GM21737 (cell line): ENCODE data around the gene TTC13.

Experiments used
- ATAC-seq: cut with Tn5 transposase; IDR thresholded peaks from one replicate; pipeline ENCODE4 v1.9.1; 2021; ENCODE audit warnings: mild to moderate bottlenecking, moderate library complexity; ENCODE audit not compliant: unreplicated experiment

The TTC13 gene

DNA sequence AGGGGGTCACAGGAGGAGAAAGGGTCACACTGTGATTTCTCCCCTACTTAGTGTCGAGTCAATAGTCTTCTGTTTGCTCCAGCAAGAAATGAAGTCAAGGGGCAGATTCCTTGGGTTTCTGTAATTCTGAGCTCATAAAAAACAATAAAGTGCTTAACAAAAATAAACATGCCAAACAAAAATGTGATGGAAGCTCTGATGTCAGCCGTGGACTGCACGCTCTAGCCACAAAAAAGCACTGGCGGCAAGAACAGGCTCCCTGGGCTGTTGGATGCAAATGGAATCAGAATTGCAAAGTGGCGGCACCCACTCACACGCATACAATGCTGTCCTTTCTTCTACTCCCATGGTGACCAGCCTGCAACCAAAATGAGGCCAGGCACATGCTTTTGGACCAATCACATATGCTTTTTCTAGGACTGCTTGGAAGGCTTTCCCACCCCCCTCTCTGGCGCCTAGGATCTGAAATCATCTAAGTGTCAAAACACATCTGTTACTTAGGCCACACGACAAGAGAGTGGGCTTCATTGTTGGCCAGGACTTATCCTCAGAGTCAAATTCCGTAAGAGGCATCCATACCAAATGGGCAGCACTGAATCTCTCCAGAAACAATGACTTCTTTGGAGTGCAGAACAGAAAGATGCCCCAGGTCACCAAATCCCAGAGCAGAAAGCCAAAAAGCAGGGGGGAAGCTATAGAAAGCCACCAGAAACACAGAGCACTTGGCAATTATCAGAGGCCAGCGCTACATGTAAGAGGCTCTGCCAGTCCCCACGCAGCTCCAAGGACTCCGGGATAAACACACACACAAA, 119.5 kb downstream of the TTC13 start:
- ATAC-seq = no peak

DNA sequence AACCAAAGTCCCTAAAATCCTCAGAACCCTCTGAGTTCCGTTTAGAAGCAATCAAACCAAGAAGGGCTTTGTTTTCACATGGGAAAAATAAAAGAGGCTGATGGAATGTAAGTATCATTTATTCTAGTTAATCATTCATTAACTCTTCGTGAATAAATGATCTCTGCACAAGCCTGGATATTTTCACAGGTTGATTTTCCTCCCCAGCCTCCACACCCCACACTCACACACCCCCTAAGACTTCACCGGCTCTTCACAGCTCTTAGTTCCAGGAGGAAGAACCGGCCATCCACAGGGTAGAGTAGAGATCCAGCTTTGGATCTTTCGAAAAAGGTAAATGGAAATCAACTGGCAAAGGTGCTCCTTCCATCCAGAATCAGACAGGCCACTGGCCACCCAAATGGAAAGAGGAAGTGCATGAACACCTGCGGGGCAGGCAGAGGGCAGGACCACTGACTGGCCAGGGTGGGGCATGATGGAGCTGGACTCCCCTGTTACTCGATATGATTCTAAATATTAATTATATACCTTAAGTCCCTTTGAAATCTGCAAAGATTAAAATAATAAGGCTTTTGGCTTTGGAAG, 120.3 kb downstream of the TTC13 start:
- no peak for ATAC-seq

DNA sequence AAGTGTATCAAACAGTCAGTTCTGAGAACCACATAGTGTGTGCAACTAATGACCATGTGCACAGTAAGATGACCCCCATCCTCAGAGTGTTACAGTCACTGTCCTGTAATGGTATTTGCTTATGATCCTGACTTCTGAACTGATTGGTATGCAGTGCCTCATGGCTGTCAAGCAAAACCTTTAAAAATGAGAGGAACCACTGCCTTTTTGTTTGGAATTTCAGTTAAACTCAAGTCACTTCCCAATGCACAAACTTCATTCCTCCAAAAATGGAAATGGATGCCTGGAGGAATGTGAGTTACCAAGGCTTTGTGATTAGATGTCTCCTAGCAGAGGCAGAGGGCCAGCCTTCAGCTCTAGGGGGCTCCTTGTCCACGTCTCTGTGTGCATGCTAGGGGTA, 120.8 kb downstream of the TTC13 start:
- ATAC-seq = no peak

DNA sequence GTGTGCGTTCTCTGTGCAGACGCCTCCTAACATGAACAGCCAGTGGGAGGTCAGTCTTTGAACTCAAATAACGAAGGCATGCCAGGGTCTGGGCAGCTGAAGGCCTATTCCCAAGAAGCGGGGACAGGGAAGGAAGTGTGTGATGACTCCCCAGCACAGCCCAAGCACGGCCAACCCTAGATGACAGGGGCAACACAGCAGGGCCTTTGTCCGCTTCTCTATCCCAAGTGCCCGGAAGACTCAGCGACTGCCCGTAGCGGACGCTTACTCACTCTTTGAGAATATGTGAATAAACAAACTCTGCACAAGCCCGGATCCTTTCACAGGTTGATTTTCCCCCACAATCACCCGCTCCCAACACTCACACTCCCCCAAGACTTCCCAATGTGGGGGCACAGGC, 121.6 kb downstream of the TTC13 start:
- ATAC-seq = no peak
